LNCaP clone FGC (cell line): ENCODE data around the gene LAPTM4A.
"Not testable (repeated sequence)": the region's sequence is repeated elsewhere in the genome, so short reads cannot be mapped to it uniquely, and the experiment has no call there.

Experiments used
- DNase-seq: peaks from one replicate; pipeline ENCODE4 v3.0.0-alpha.2; 2011; ENCODE audit warnings: low read depth
- H3K4me3 ChIP-seq: 2 replicates; pipeline ENCODE4 v1.5.1; 2011; ENCODE audit warnings: mild to moderate bottlenecking, low read depth, low read length, control low read depth
- CTCF ChIP-seq: IDR thresholded peaks from 2 replicates; pipeline ENCODE4 v1.5.1; 2012; ENCODE audit warnings: mild to moderate bottlenecking; ENCODE audit not compliant: control insufficient read depth, insufficient read depth; ENCODE audit errors: extremely low read depth

LAPTM4A gene

GRCh38 chr2:20052229-20052851 lies 912 bp upstream of the LAPTM4A start:
- no peak for DNase-seq
- H3K4me3 ChIP-seq: peak overlapping the region; percentile 93
- no peak for TF ChIP-seq CTCF

GRCh38 chr2:20050646-20051531 lies 539 bp downstream of the LAPTM4A start:
- no peak for DNase-seq
- peak overlapping the region; percentile 93 for H3K4me3 ChIP-seq
- TF ChIP-seq CTCF: peak; percentile 46

- peak overlapping the region; percentile 93 for H3K4me3 ChIP-seq
- no peak for DNase-seq
- no peak for TF ChIP-seq CTCF
Observed at GRCh38 chr2:20050104-20050645, 1.3 kb downstream of the LAPTM4A start.

GRCh38 chr2:20049637-20050036 lies 1.8 kb downstream of the LAPTM4A start:
- DNase-seq: no peak
- peak overlapping the region; percentile 93 for H3K4me3 ChIP-seq
- no peak for TF ChIP-seq CTCF

GRCh38 chr2:20048488-20049448 lies 2.7 kb downstream of the LAPTM4A start:
- no peak for TF ChIP-seq CTCF
- DNase-seq: no peak
- peak overlapping the region; percentile 93 for H3K4me3 ChIP-seq

GRCh38 chr2:20045712-20046292 lies 5.6 kb downstream of the LAPTM4A start:
- H3K4me3 ChIP-seq, DNase-seq: not testable (repeated sequence)

- no peak for TF ChIP-seq CTCF
- DNase-seq: no peak
- no peak overlapping the region for H3K4me3 ChIP-seq
Observed at GRCh38 chr2:20044778-20045177, 6.7 kb downstream of the LAPTM4A start.
